Skeletal muscle satellite cell (primary cell): Measurements from ENCODE around the gene DPM2.
A peak's percentile ranks its signal among the peaks of the same experiment; 100 is the strongest.

Source experiments
- H3K27me3 ChIP-seq: 2 replicates; pipeline ENCODE4 v1.7.0; 2013; ENCODE audit warnings: low read length; ENCODE audit not compliant: control insufficient read depth, insufficient read depth
- H3K36me3 ChIP-seq: 2 replicates; pipeline ENCODE4 v1.7.0; 2013; ENCODE audit warnings: mild to moderate bottlenecking, control low read depth, low read length; ENCODE audit not compliant: insufficient read depth
- H3K4me1 ChIP-seq: 2 replicates; pipeline ENCODE4 v1.7.0; 2013; ENCODE audit warnings: low read length; ENCODE audit not compliant: control insufficient read depth, insufficient read depth
- H3K4me2 ChIP-seq: 2 replicates; pipeline ENCODE4 v1.7.0; 2013; ENCODE audit warnings: mild to moderate bottlenecking, low read length
- H3K4me3 ChIP-seq: 2 replicates; pipeline ENCODE4 v1.7.0; 2013; ENCODE audit warnings: low read length
- H3K9ac ChIP-seq: 2 replicates; pipeline ENCODE4 v1.7.0; 2013; ENCODE audit warnings: mild to moderate bottlenecking, low read depth, low read length, moderate library complexity
- H3K9me3 ChIP-seq: replicated peaks from 2 replicates; pipeline ENCODE4 v1.7.0; 2013; ENCODE audit warnings: mild to moderate bottlenecking, control low read depth, low read length

Gene DPM2

DNA sequence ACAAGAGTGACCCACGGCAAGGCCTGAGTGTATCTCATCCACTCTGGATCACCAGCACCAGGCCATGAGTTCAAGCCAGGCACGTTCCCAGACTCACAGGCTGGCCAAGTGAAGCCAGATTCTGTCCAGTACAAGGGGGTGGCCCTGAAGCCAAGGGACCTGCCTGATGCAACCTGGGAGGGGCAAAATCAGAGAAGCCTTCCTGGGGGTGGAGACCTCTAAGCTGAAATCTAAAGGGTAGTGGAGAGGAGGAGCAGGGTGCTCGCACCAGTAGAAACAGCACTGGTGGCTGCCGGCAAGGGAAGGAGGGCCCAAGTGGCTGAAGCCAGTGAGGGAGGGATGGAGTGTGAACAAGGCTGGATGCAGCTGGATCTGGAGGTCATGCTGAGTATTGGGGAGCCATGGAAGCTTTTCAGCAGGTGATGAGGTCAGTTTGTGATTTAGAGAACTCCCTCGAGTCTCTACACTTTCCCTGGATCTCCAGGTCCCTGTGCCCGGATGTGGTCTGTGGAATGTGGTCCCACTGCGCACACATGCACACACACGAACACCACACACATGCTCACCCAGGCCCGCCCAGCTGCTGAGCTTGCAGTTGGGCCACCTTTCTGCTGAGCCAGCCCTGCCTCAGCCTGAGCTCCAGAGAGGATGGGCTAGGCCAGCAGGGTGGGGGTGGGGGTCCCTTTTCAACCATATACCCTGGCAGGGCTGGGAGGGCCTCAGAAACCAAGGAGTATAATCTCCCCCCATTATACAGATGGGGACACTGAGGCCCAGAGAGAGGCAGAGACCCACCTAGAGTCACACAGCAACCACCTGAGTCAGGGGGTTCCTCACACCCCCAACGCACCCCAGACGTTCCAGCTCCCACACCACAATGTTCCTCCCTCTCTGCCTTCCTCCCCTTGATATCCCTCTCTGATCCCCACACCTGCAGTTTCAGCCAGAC is 8.7 kb downstream of the DPM2 start:
- Histone ChIP-seq H3K4me3 (no peak overlapping the region), H3K27me3 (no peaks in the 10 kb centered on the region), H3K4me2 (no peak overlapping the region), H3K36me3 (no peaks in the 10 kb centered on the region), H3K9ac (no peak overlapping the region), H3K4me1 (peaks cover 27% of the 10 kb centered on the region), H3K9me3 (no peaks in the 10 kb centered on the region)

DNA sequence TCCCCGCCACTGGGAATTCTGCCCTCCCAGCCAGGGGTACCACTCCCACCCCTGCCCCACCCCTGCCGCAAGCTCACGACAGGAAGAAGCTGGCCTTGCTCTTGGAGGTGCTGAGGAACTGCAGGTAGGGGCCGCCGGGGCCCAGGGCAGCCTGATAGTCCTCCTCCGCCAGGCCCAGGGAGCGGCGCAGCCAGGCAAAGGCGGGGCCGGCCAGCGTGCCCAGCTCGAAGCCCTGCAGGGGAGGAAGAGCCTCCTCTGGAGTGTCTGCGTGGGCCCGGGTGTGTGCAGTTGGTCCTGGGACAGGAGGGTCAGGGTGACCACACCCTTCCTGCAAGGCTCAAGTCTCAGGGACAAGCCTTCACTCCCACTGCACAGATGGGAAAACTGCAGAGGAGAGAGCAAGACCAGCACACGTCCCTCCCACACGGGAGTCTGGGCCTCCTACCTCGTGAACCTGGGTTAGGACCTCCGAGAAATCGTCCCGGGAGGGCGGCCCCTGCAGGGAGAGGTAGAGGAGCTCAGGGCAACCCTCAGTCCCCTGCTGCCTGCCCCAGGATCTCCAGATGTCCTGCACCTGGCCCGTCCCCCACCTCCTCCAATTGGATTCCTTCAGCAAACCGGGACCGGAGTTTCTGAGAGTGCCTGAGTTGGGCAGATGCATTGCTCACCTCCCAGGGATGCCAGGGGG is 9.5 kb downstream of the DPM2 start:
- Histone ChIP-seq H3K27me3 (no peaks in the 10 kb centered on the region), H3K4me3 (no peak overlapping the region)

GRCh38 chr9:127927201-127927987 is 10.3 kb downstream of the DPM2 start:
- no peak overlapping the region for H3K9ac ChIP-seq
- H3K36me3 ChIP-seq: no peaks in the 10 kb centered on the region
- peaks cover 37% of the 10 kb centered on the region for H3K4me1 ChIP-seq
- H3K4me3 ChIP-seq: no peak overlapping the region
- no peaks in the 10 kb centered on the region for H3K27me3 ChIP-seq
- H3K9me3 ChIP-seq: no peaks in the 10 kb centered on the region
- peak overlapping the region; percentile 68 for H3K4me2 ChIP-seq

More for the DNA sequence above, 9.5 kb downstream of the DPM2 start:
- peak overlapping the region; percentile 49 for H3K4me2 ChIP-seq
- H3K4me1 ChIP-seq: peaks cover 35% of the 10 kb centered on the region
- H3K9ac ChIP-seq: no peak overlapping the region
- H3K36me3 ChIP-seq: no peaks in the 10 kb centered on the region
- no peaks in the 10 kb centered on the region for H3K9me3 ChIP-seq

DNA sequence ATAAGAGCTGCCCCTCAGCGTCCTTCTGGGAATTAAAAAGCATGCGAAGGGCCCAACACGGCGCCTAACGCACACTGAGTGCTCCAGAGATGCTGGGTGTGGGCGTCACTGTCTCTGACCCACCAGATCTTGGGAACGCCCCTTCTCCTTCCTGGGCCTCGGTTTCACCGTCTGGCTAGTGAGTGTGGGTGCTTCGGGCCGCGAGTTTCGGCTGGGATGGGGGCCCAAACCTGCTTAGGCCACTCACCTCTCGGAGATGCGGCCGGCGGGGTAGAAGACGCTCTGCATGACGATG is 10.8 kb downstream of the DPM2 start:
- H3K36me3 ChIP-seq: no peaks in the 10 kb centered on the region
- no peaks in the 10 kb centered on the region for H3K9me3 ChIP-seq
- no peaks in the 10 kb centered on the region for H3K27me3 ChIP-seq
- H3K4me1 ChIP-seq: peaks cover 39% of the 10 kb centered on the region
- no peak overlapping the region for H3K9ac ChIP-seq
- no peak overlapping the region for H3K4me3 ChIP-seq
- H3K4me2 ChIP-seq: peak overlapping the region; percentile 68

- peaks cover 38% of the 10 kb centered on the region for H3K4me1 ChIP-seq
- no peak overlapping the region for H3K4me3 ChIP-seq
- no peaks in the 10 kb centered on the region for H3K36me3 ChIP-seq
- no peaks in the 10 kb centered on the region for H3K27me3 ChIP-seq
- H3K9me3 ChIP-seq: no peaks in the 10 kb centered on the region
- no peak overlapping the region for H3K9ac ChIP-seq
- H3K4me2 ChIP-seq: no peak overlapping the region
Measured at GRCh38 chr9:127925959-127926905, 11.4 kb downstream of the DPM2 start.

DNA sequence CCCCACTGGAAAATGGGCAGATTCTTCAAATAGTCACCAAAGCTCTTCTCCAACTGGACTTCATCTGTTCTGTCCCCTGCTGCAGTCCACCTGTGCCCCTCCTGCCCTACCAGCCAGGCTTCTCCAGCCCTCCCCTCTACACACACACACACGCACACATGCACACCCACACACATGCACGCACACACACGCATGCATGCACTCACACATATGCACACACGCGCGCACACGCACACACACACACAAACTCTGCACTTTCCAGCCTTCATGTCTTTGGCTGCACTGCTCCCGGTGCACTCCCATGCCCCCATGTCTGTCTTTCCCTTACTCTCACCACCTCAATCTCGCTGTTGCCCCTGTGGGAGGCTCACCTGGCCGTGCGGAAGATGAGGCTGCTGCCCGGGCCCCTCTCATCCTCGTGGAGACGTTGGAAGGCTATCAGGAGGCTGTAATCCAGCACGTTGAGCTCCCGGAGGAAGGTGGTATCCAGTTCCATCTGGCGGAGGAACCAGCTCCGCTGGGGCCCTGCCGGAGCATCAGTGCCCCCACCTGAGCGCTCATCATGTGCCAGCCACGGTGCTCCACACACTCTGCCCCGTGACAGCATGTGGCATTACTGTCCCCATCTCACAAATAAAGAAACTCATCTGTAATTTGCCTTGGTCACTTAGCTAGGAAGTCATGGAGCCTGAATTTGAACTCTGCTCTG is 12.8 kb downstream of the DPM2 start:
- Histone ChIP-seq H3K4me1 (peaks cover 32% of the 10 kb centered on the region), H3K9me3 (no peaks in the 10 kb centered on the region), H3K36me3 (no peaks in the 10 kb centered on the region), H3K4me3 (no peak overlapping the region), H3K9ac (no peak overlapping the region), H3K4me2 (no peak overlapping the region), H3K27me3 (no peaks in the 10 kb centered on the region)

- H3K4me1 ChIP-seq: peaks cover 43% of the 10 kb centered on the region
- no peak overlapping the region for H3K4me3 ChIP-seq
- H3K9me3 ChIP-seq: no peaks in the 10 kb centered on the region
- no peaks in the 10 kb centered on the region for H3K27me3 ChIP-seq
- H3K36me3 ChIP-seq: no peaks in the 10 kb centered on the region
- peak overlapping the region; percentile 56 for H3K4me2 ChIP-seq
- H3K9ac ChIP-seq: peak overlapping the region; percentile 42
Measured at GRCh38 chr9:127923771-127924170, 13.9 kb downstream of the DPM2 start.

DNA sequence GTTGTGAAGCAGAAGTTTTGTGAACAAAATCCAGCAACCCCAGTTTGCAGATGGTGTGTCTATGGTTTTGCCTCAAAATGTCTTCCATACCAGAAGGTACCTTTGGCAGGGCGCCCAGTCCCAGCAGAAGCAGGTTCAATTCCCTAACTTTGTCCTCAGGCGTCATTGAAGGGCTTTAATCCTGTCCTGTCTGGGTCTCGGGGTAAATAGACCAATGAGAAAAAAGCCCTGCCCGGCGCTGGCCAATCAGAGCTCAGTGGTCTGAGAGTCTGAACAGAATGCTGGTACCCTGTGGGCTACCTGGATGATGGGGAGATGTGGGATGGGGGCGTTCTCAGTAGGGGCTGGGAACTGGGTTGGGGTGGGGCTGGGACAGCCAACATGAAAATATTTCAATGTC is 14.6 kb downstream of the DPM2 start:
- Histone ChIP-seq H3K4me3 (no peak overlapping the region), H3K9me3 (no peaks in the 10 kb centered on the region), H3K36me3 (no peaks in the 10 kb centered on the region), H3K9ac (peak overlapping the region; percentile 42), H3K4me2 (peak overlapping the region; percentile 56), H3K27me3 (no peaks in the 10 kb centered on the region), H3K4me1 (peaks cover 48% of the 10 kb centered on the region)

DNA sequence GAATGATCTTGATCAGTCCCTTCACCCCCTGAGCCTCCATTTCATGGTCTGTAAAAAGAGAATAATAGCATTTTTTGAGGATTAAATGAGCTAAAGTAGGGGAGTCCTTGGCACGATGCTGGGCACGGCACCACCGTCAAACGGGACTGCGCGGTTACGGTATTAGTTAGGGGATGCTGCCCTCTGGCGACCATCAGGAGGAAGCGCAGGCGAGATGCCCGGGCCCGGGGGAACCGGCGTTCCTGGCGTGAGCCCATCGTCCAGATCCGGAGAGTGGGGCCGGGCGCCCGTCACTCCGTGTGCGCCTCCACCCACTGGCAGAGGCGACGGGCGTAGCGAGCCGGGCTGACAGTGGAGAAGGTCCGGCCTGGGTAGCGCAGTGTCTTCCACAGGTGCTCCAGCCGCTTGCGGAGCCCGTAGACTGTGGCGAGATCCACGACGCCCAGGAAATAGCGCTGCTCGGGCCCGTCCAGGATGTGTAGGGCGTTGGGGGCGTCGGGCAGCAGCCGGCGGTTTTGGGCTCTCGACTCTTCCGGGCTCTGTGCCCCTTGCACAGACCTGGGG is 16.0 kb downstream of the DPM2 start:
- Histone ChIP-seq H3K4me3 (peak overlapping the region; percentile 57), H3K27me3 (no peaks in the 10 kb centered on the region), H3K36me3 (no peaks in the 10 kb centered on the region), H3K9ac (no peak overlapping the region), H3K4me2 (peak overlapping the region; percentile 76), H3K4me1 (peaks cover 52% of the 10 kb centered on the region), H3K9me3 (no peaks in the 10 kb centered on the region)

DNA sequence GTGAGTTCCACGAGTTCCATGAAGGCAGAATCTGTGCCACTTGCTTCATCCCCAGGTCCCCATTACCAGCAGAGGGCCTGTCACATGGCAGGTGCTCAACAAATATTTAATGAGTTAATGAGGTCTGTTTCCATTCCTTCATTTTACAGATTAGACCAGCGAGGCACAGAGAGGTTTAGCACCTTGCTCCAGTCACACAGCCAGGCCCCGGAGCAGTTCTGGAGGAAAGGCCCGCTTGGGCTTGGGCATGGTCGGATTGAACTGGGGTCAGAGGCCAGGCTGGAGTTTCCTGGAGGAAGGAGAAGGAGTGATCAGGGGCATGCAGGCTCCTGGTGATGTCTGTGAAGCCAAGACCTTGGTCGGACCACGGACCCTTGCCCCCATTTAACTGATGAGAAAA is 16.9 kb downstream of the DPM2 start:
- Histone ChIP-seq H3K9ac (no peak overlapping the region), H3K4me1 (peaks cover 60% of the 10 kb centered on the region), H3K36me3 (no peaks in the 10 kb centered on the region), H3K4me3 (no peak overlapping the region), H3K9me3 (no peaks in the 10 kb centered on the region), H3K4me2 (no peak overlapping the region), H3K27me3 (no peaks in the 10 kb centered on the region)
